ENCODE results near the gene BSCL2. TPM values are rescaled to one million over a fixed set of nuclear protein-coding genes. Genes with fewer than 3 reads are reported as not detected.

Gene BSCL2
- total RNA-seq, 1 experiment from 2014 or later: 77.4 TPM

- peaks cover 28% of the 10 kb centered on the region for H3K79me2 ChIP-seq (ENCODE audit: insufficient read depth, low read length)
- no peak overlapping the region for H3K18ac ChIP-seq (ENCODE audit: insufficient read length, low read depth, low read length)
- Mint-ChIP-seq H3K36me3 (ENCODE audit: insufficient read depth in 1 of 3, low read depth in 3 of 3) (peaks cover 49 to 65% (median 64%) of the 10 kb centered on the region in 3 experiments), H3K4me1 (peaks cover 20 to 23% of the 10 kb centered on the region in 2 experiments), H3K27me3 (ENCODE audit: low read depth) (no peaks in the 10 kb centered on the region), H3K9me3 (no peaks in the 10 kb centered on the region), H3K27ac (peak overlapping the region in 1 of 3 experiments; percentile 71; a peak in 2 of 7 replicates), H3K4me3 (peak overlapping the region; percentile 89 to 95)
- H3K56ac ChIP-seq (ENCODE audit: insufficient read length, low read depth, low read length): no peak overlapping the region
- H3K23ac ChIP-seq (ENCODE audit: insufficient read length, low read depth, low read length): no peak overlapping the region
- H3K4ac ChIP-seq (ENCODE audit: low read depth, low read length): no peak overlapping the region
- WGBS (ENCODE audit: extremely low coverage, insufficient read length, low lambda C conversion rate): no CpG with 5 or more reads among the region's 8 CpGs
- H2BK12ac ChIP-seq (ENCODE audit: insufficient read length, low read depth, low read length): no peak overlapping the region
- H3K14ac ChIP-seq (ENCODE audit: insufficient read depth, low read length): no peak overlapping the region
- no peak overlapping the region for H2AK5ac ChIP-seq (ENCODE audit: insufficient read length, low read length)
- no peak overlapping the region for H2BK5ac ChIP-seq (ENCODE audit: insufficient read length, low read length)
- no peak overlapping the region for H3K9ac ChIP-seq (ENCODE audit: extremely low read depth, insufficient read length, low read length)
- H3K4me2 ChIP-seq (ENCODE audit: insufficient read depth, insufficient read length, low read length): no peak overlapping the region
- no peak overlapping the region for H2BK20ac ChIP-seq (ENCODE audit: low read depth, low read length, poor library complexity, severe bottlenecking)
- no peaks in the 10 kb centered on the region for H3K27me3 ChIP-seq (ENCODE audit: insufficient read depth, low read length)
- peaks cover 6% of the 10 kb centered on the region for H3K79me1 ChIP-seq (ENCODE audit: insufficient read depth, low read depth, low read length, poor library complexity, severe bottlenecking)
- H4K91ac ChIP-seq (ENCODE audit: insufficient read length, low read depth, low read length): no peak overlapping the region
- no peaks in the 10 kb centered on the region for H3K4me1 ChIP-seq (ENCODE audit: insufficient read depth, low read length)
- no peak overlapping the region for H2AFZ ChIP-seq (ENCODE audit: low read length)
- H3K9me3 ChIP-seq (ENCODE audit: control insufficient read depth, low read depth, low read length): no peaks in the 10 kb centered on the region
- no peak overlapping the region for H3K27ac ChIP-seq (ENCODE audit: insufficient read length, low read depth, low read length)
- no peak for DNase-seq
- no peak overlapping the region for H3T11ph ChIP-seq (ENCODE audit: low read length)
- H4K20me1 ChIP-seq (ENCODE audit: control insufficient read depth, insufficient read depth, insufficient read length): no peaks in the 10 kb centered on the region
- H4K5ac ChIP-seq (ENCODE audit: insufficient read length, low read depth, low read length): no peak overlapping the region
- H2BK120ac ChIP-seq (ENCODE audit: low read depth, low read length, poor library complexity, severe bottlenecking): no peak overlapping the region
- H3K23me2 ChIP-seq (ENCODE audit: insufficient read length, low read depth, low read length, poor library complexity, severe bottlenecking): peaks cover 25% of the 10 kb centered on the region
- TF ChIP-seq, protein P1, sequence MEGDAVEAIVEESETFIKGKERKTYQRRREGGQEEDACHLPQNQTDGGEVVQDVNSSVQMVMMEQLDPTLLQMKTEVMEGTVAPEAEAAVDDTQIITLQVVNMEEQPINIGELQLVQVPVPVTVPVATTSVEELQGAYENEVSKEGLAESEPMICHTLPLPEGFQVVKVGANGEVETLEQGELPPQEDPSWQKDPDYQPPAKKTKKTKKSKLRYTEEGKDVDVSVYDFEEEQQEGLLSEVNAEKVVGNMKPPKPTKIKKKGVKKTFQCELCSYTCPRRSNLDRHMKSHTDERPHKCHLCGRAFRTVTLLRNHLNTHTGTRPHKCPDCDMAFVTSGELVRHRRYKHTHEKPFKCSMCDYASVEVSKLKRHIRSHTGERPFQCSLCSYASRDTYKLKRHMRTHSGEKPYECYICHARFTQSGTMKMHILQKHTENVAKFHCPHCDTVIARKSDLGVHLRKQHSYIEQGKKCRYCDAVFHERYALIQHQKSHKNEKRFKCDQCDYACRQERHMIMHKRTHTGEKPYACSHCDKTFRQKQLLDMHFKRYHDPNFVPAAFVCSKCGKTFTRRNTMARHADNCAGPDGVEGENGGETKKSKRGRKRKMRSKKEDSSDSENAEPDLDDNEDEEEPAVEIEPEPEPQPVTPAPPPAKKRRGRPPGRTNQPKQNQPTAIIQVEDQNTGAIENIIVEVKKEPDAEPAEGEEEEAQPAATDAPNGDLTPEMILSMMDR (conservative IDR thresholded peaks at IDR 0.05): no peak
- no peak overlapping the region for H2BK15ac ChIP-seq (ENCODE audit: low read depth, low read length)
- no peak overlapping the region for H4K8ac ChIP-seq (replicated peaks; ENCODE audit: insufficient read length, low read depth, low read length)
Observed at GRCh38 chr11:62724171-62724570, 16.9 kb upstream of the BSCL2 start.
